Tibial artery (tissue), 4 donors: Measurements from ENCODE around the gene TBCE.
A peak's percentile ranks its signal among the peaks of the same experiment; 100 is the strongest.

Experiments used
- DNase-seq, 2 donors: peaks; one replicate each; pipeline ENCODE4 v3.0.0-alpha.2; 2019
- H3K27ac ChIP-seq, 2 donors: fragments of 200-600 bp; sonication (generic) in 1 of 2; 1 replicate in 1 of 2; 2 replicates in 1 of 2; pipeline ENCODE4 v1.5.1; 2018 to 2019; ENCODE audit warnings: mild to moderate bottlenecking in 1 of 2
- H3K27me3 ChIP-seq, 2 donors: fragments of 200-600 bp; sonication (generic) in 1 of 2; one replicate each; pipeline versions ENCODE4 v1.5.1 to v1.6.0; 2016 to 2019
- H3K36me3 ChIP-seq, 3 donors: fragments of 200-600 bp; sonication (generic) in 2 of 3; one replicate each; pipeline ENCODE4 v1.5.1; 2016 to 2019; ENCODE audit warnings: mild to moderate bottlenecking in 2 of 3
- H3K4me1 ChIP-seq, 4 donors: fragments of 200-600 bp; sonication (generic) in 2 of 4; 1 replicate in 3 of 4; 2 replicates in 1 of 4; pipeline ENCODE4 v1.5.1; 2016 to 2019
- H3K4me3 ChIP-seq, 2 donors: fragments of 200-600 bp; sonication (generic) in 1 of 2; 1 replicate in 1 of 2; 2 replicates in 1 of 2; pipeline ENCODE4 v1.5.1; 2018 to 2019; ENCODE audit warnings: mild to moderate bottlenecking in 2 of 2
- H3K9me3 ChIP-seq, 3 donors: fragments of 200-600 bp; sonication (generic) in 1 of 3; one replicate each; pipeline ENCODE4 v1.5.1; 2016 to 2019
- intact Hi-C: fragments of 100-400 bp; cut with DNase I; formaldehyde crosslinking; loops from one replicate; pipeline ENCODE4 v1.15.0; 2023; ENCODE audit warnings: low total_unique reads
- TF ChIP-seq, protein P1 (sequence below), 2 experiments: fragments of 200-600 bp in 1 of 2; fragments of 450-650 bp in 1 of 2; IDR thresholded peaks; one replicate each; pipeline ENCODE4 v1.5.1; 2017 to 2019; ENCODE audit warnings: antibody characterized with exemption in 2 of 2, mild to moderate bottlenecking in 1 of 2, moderate library complexity in 1 of 2

TBCE gene

DNA sequence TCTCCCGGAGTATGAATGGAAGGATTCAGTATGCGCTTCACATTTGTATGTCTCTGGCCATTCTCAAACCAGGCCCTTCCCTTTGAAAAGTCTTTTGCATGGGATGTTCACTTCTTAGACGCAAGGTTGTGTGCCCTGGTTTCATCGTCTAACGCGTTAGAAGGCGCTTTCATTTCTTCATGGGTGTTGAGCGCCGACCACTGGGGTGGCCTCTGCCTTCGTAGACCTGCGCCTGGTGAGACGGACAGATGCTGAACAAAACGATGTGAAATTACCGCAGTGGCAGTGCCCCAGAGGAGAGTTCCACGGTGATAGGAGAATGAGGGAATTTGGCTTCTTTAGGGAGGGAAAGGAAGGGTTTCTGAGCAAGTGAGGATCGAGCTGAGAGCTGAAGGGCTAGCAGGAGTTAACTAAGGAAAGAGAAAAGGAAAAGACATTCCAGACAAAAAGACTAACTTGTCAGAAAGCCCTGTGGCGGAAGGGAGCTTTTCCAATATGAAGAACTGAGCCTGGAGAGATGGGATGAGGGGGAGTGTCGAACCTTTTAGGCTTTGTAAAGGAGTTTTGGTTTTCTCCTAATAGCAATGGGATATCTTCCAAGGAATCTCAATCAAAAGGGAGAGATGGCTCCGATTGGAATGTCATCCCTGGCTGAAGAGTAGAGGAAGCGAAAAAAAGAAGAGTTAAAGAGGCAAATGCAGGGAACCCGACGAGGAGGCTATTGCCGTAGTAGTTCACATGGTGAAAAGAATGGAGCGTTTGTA is 37.9 kb upstream of the TBCE start:
- H3K27me3 ChIP-seq = no peaks in the 10 kb centered on the region
- H3K9me3 ChIP-seq = no peaks in the 10 kb centered on the region
- peaks cover 0 to 7% (median 0%) of the 10 kb centered on the region in 3 donors for H3K36me3 ChIP-seq
- intact Hi-C loops = loop anchor here (10.0 kb wide), 1 partner anchor 75 kb away; no protein-coding TSS in a partner anchor
- H3K27ac ChIP-seq = peak overlapping the region; percentile 87 to 96
- H3K4me1 ChIP-seq = peaks cover 0 to 55% (median 48%) of the 10 kb centered on the region in 4 donors
- peak overlapping the region; percentile 77 to 98 for H3K4me3 ChIP-seq
- TF ChIP-seq, protein P1, sequence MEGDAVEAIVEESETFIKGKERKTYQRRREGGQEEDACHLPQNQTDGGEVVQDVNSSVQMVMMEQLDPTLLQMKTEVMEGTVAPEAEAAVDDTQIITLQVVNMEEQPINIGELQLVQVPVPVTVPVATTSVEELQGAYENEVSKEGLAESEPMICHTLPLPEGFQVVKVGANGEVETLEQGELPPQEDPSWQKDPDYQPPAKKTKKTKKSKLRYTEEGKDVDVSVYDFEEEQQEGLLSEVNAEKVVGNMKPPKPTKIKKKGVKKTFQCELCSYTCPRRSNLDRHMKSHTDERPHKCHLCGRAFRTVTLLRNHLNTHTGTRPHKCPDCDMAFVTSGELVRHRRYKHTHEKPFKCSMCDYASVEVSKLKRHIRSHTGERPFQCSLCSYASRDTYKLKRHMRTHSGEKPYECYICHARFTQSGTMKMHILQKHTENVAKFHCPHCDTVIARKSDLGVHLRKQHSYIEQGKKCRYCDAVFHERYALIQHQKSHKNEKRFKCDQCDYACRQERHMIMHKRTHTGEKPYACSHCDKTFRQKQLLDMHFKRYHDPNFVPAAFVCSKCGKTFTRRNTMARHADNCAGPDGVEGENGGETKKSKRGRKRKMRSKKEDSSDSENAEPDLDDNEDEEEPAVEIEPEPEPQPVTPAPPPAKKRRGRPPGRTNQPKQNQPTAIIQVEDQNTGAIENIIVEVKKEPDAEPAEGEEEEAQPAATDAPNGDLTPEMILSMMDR (IDR thresholded peaks at IDR 0.05) = no peak
- no peak for DNase-seq

DNA sequence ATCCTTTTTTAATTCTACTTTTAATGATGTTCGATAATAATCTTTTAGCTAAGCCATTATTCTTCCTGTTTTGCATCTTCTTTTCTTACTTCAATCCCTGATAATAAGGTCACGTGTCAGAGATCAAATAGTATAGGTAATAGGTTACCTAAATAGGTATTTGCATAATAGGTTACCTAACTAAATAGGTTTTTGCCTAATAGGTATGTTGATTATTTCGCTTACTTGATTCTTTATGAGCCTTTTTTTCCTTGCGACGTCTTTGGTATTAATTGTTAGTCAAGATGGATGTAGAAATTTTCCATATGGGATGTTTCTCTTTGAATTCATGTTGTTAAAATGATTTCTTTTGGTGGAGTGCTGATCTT is 36.3 kb upstream of the TBCE start:
- H3K4me3 ChIP-seq = no peak overlapping the region
- intact Hi-C loops = no loop called here
- TF ChIP-seq, protein P1 (IDR thresholded peaks at IDR 0.05) = no peak
- H3K36me3 ChIP-seq = peaks cover 0 to 10% (median 7%) of the 10 kb centered on the region in 3 donors
- H3K27ac ChIP-seq = peak overlapping the region in 1 of 2 donors; percentile 87
- no peaks in the 10 kb centered on the region for H3K9me3 ChIP-seq
- peaks cover 0 to 40% (median 36%) of the 10 kb centered on the region in 4 donors for H3K4me1 ChIP-seq
- no peaks in the 10 kb centered on the region for H3K27me3 ChIP-seq
- DNase-seq = no peak

DNA sequence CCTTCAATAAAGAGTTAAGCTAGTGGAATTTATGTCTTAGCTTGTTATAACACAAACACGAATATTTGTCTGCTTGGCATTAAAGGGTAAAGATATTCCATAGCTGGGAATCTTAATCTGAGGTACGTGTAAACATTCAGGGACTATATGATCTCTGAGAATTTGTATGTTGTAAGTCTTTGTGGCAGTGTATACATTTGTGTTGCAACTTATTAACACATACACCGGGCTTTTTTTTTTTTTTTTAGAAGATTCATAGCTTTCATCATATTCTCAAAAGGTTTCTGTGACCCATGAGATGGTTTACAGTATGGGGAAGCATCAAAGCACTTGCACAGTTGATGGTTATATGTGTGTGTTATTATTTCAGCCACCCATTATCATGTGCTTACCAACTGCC is 35.8 kb upstream of the TBCE start:
- DNase-seq = no peak
- no peak overlapping the region for H3K4me3 ChIP-seq
- H3K27me3 ChIP-seq = no peaks in the 10 kb centered on the region
- intact Hi-C loops = no loop called here
- peaks cover 0 to 13% (median 12%) of the 10 kb centered on the region in 3 donors for H3K36me3 ChIP-seq
- H3K4me1 ChIP-seq = peaks cover 0 to 35% (median 31%) of the 10 kb centered on the region in 4 donors
- H3K9me3 ChIP-seq = no peaks in the 10 kb centered on the region
- TF ChIP-seq, protein P1 (IDR thresholded peaks at IDR 0.05) = no peak
- no peak overlapping the region for H3K27ac ChIP-seq

DNA sequence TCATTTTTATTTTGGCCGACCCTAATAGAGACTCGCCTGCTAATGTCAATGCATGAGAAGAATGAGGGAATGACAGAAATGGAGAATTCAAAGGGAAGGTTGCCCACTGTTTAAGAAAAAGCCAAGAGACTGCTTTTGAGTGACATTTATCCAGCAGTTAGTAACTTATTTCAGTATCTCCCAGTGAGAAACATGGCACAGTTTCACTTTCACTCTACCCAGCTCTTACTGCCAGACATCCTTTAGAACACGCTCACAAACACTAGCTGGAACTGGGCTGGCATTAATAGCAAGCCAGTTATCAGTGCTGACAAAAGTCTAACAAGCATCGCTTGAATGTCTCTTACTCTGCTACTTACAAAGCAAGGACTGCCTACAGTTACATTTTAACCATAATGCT is 30.3 kb upstream of the TBCE start:
- Histone ChIP-seq H3K36me3 (peaks cover 7 to 53% (median 46%) of the 10 kb centered on the region in 3 donors), H3K27ac (no peak overlapping the region)
- intact Hi-C loops = no loop called here

DNA sequence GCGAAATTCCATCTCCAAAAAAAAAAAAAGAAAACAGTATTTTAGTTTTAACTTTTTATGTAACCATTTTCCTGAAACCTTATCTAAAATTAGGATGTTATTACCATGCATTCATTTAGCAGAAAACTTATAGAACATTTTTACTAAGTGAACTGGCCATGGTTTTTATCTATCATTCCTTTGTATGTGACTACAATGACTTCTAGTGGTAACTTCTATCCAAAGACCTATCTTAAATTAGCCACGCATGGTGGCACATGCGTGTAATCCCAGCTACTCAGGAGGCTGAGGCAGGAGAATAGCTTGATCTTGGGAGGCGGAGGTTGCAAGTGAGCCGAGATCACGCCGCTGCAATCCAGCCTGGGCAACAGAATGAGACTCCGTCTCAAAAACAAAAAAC is 27.5 kb upstream of the TBCE start:
- Histone ChIP-seq H3K27me3 (no peaks in the 10 kb centered on the region), H3K4me3 (no peak overlapping the region), H3K9me3 (no peaks in the 10 kb centered on the region), H3K27ac (no peak overlapping the region), H3K36me3 (peaks cover 19 to 69% (median 61%) of the 10 kb centered on the region in 3 donors), H3K4me1 (no peaks in the 10 kb centered on the region)
- intact Hi-C loops = no loop called here
- TF ChIP-seq, protein P1 (IDR thresholded peaks at IDR 0.05) = no peak
- DNase-seq = no peak

More for the DNA sequence above, 30.3 kb upstream of the TBCE start:
- H3K4me3 ChIP-seq = no peak overlapping the region
- H3K9me3 ChIP-seq = no peaks in the 10 kb centered on the region
- H3K4me1 ChIP-seq = peaks cover 0 to 8% (median 7%) of the 10 kb centered on the region in 4 donors
- no peaks in the 10 kb centered on the region for H3K27me3 ChIP-seq
- TF ChIP-seq, protein P1 (IDR thresholded peaks at IDR 0.05) = no peak
- no peak for DNase-seq
